RWPE2 (cell line): ENCODE measurements around the gene MYO18B.

Experiments used
- ATAC-seq: fragments of 200-7000 bp; cut with Tn5 transposase; 3 replicates; pipeline ENCODE4 v1.9.1; 2021; ENCODE audit warnings: low read depth
- DNase-seq: peaks from one replicate; pipeline ENCODE4 v3.0.0-alpha.2; 2020; ENCODE audit warnings: low spot score
- H3K27ac ChIP-seq: fragments of 450-650 bp; 2 replicates; pipeline ENCODE4 v1.5.1; 2017; ENCODE audit warnings: mild to moderate bottlenecking; ENCODE audit not compliant: poor library complexity, severe bottlenecking
- H3K27me3 ChIP-seq: fragments of 250-450 bp; sonication (Bioruptor Pico); 2 replicates; pipeline ENCODE4 v1.5.1; 2021; ENCODE audit warnings: mild to moderate bottlenecking, moderate library complexity; ENCODE audit not compliant: insufficient read depth, poor library complexity, severe bottlenecking
- H3K36me3 ChIP-seq: fragments of 250-450 bp; sonication (Bioruptor Pico); 2 replicates; pipeline ENCODE4 v1.5.1; 2020; ENCODE audit warnings: low read depth, mild to moderate bottlenecking, moderate library complexity
- H3K4me1 ChIP-seq: fragments of 250-450 bp; sonication (Bioruptor Pico); 2 replicates; pipeline ENCODE4 v1.5.1; 2021; ENCODE audit warnings: mild to moderate bottlenecking, moderate library complexity; ENCODE audit not compliant: insufficient read depth, poor library complexity, severe bottlenecking
- H3K4me3 ChIP-seq: fragments of 250-450 bp; sonication (Bioruptor Pico); 2 replicates; pipeline ENCODE4 v1.5.1; 2021; ENCODE audit warnings: mild to moderate bottlenecking, moderate library complexity; ENCODE audit not compliant: severe bottlenecking
- H3K9me3 ChIP-seq: fragments of 250-450 bp; sonication (Bioruptor Pico); 2 replicates; pipeline ENCODE4 v1.5.1; 2021; ENCODE audit warnings: mild to moderate bottlenecking, moderate library complexity; ENCODE audit not compliant: severe bottlenecking
- TF ChIP-seq, protein P1 (sequence below): fragments of 450-650 bp; IDR thresholded peaks from one replicate; pipeline ENCODE4 v1.5.1; 2017; ENCODE audit warnings: mild to moderate bottlenecking, moderate library complexity; ENCODE audit not compliant: poor library complexity, severe bottlenecking

Gene MYO18B

GRCh38 chr22:25753252-25753651 is 11.3 kb downstream of the MYO18B start:
- no peak for DNase-seq
- Histone ChIP-seq H3K27ac (no peak overlapping the region), H3K9me3 (no peaks in the 10 kb centered on the region), H3K4me3 (no peak overlapping the region), H3K36me3 (no peaks in the 10 kb centered on the region), H3K4me1 (peaks cover 11% of the 10 kb centered on the region), H3K27me3 (no peaks in the 10 kb centered on the region)
- TF ChIP-seq, protein P1, sequence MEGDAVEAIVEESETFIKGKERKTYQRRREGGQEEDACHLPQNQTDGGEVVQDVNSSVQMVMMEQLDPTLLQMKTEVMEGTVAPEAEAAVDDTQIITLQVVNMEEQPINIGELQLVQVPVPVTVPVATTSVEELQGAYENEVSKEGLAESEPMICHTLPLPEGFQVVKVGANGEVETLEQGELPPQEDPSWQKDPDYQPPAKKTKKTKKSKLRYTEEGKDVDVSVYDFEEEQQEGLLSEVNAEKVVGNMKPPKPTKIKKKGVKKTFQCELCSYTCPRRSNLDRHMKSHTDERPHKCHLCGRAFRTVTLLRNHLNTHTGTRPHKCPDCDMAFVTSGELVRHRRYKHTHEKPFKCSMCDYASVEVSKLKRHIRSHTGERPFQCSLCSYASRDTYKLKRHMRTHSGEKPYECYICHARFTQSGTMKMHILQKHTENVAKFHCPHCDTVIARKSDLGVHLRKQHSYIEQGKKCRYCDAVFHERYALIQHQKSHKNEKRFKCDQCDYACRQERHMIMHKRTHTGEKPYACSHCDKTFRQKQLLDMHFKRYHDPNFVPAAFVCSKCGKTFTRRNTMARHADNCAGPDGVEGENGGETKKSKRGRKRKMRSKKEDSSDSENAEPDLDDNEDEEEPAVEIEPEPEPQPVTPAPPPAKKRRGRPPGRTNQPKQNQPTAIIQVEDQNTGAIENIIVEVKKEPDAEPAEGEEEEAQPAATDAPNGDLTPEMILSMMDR = no peak
- ATAC-seq = no peak

GRCh38 chr22:25754527-25755202 is 12.7 kb downstream of the MYO18B start:
- H3K4me3 ChIP-seq = no peak overlapping the region
- H3K36me3 ChIP-seq = no peaks in the 10 kb centered on the region
- H3K9me3 ChIP-seq = no peaks in the 10 kb centered on the region
- no peaks in the 10 kb centered on the region for H3K27me3 ChIP-seq
- DNase-seq (no peak), ATAC-seq (no peak)
- TF ChIP-seq, protein P1 = no peak
- H3K4me1 ChIP-seq = peaks cover 25% of the 10 kb centered on the region
- H3K27ac ChIP-seq = no peak overlapping the region

DNA sequence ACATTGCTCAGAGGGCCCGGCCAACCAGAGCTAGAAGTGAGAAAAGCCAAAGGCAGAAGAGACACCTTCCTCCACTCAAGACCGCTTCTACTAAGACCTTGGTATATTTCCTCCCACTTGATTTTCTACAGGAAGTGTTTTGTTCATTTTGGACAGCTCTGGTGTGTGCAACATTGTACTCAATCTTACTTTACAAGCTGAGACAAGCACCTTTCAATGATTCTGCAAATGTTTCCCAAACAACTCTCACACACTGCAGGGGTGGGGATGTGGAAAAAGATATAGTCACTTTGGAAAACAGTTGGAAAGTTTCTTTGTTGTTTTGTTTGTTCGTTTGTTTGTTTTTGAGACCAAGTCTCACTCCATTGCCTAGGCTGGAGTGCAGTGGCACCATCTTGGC is 15.7 kb downstream of the MYO18B start:
- Histone ChIP-seq H3K27ac (peak overlapping the region; percentile 67), H3K4me1 (peaks cover 31% of the 10 kb centered on the region), H3K9me3 (no peaks in the 10 kb centered on the region), H3K27me3 (no peaks in the 10 kb centered on the region), H3K4me3 (no peak overlapping the region), H3K36me3 (no peaks in the 10 kb centered on the region)
- no peak for DNase-seq
- peak; percentile 71 for ATAC-seq
- TF ChIP-seq, protein P1 = no peak

DNA sequence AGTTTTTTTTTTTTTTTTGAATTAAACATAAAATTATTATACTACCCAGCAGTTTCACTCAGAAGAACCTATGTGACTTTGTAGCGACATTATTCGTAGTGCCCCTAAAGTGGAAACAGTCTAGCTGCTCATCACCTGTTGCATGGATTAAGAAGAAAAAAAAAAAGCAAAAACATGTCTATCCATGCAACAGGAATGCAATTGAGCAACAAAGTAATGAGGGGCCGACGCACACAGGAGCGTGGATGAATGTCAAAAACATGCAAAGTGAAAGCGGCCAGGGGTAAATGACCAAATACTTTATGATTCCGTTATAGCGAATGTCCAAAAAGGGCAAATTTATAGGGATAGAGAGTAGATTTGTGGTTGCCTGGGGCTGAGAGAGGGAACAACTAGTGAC is 16.3 kb downstream of the MYO18B start:
- H3K4me3 ChIP-seq = no peak overlapping the region
- DNase-seq (no peak), ATAC-seq (no peak)
- no peaks in the 10 kb centered on the region for H3K36me3 ChIP-seq
- H3K9me3 ChIP-seq = no peaks in the 10 kb centered on the region
- H3K4me1 ChIP-seq = peaks cover 31% of the 10 kb centered on the region
- H3K27me3 ChIP-seq = no peaks in the 10 kb centered on the region
- TF ChIP-seq, protein P1 = no peak
- peak overlapping the region; percentile 67 for H3K27ac ChIP-seq

GRCh38 chr22:25759825-25760231 is 17.8 kb downstream of the MYO18B start:
- no peak overlapping the region for H3K4me3 ChIP-seq
- no peaks in the 10 kb centered on the region for H3K9me3 ChIP-seq
- ATAC-seq = peak; percentile 95
- H3K4me1 ChIP-seq = peaks cover 31% of the 10 kb centered on the region
- DNase-seq = peak; percentile 80
- H3K27me3 ChIP-seq = no peaks in the 10 kb centered on the region
- peak overlapping the region; percentile 67 for H3K27ac ChIP-seq
- TF ChIP-seq, protein P1 = no peak
- no peaks in the 10 kb centered on the region for H3K36me3 ChIP-seq
